HK-2 (cell line): ENCODE results near the gene DHX58.
A peak's percentile ranks its signal among the peaks of the same experiment; 100 is the strongest.
"Not testable (repeated sequence)": the region's sequence is repeated elsewhere in the genome, so short reads cannot be mapped to it uniquely, and the experiment has no call there.

Experiments
- DNase-seq: peaks from one replicate; pipeline ENCODE4 v3.0.0-alpha.2; 2018; ENCODE audit not compliant: unreplicated experiment

The DHX58 gene

DNA sequence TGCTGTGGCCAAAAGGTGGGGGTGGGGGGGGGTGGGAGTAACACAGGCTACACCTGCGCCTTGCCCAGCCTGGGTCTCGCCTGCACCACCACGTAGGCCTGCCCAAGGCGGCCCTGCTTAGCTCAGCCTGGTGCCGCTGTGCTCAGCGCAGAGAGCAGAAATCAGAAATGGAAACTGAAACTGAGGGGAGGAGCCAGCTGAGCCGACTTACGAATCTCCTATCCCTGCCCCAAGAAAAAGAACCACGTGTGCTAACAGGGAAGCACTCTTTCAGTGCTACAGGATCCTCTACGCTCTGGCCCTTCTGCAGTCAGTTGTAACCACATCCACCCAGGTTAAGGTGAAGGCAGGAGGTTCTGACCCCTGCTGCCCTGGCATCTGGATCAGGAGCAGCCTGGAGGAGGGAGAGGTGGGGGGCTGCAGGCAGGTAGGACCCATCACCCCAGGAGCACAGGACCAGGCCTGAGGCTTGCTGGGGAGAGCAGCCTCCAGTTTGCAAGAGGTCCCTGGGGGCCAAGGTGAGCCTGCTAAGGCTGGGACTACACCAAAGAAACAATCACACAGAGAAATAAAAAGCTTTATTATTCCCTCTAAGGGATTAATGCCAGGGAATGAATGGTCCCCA lies at the start of gene DHX58:
DHX58 (minus strand) TSS at position 163 of the 625 bp plus-strand sequence. CDS start 822 bp downstream, outside the sequence.
- DNase-seq: peak; percentile 72

DNA sequence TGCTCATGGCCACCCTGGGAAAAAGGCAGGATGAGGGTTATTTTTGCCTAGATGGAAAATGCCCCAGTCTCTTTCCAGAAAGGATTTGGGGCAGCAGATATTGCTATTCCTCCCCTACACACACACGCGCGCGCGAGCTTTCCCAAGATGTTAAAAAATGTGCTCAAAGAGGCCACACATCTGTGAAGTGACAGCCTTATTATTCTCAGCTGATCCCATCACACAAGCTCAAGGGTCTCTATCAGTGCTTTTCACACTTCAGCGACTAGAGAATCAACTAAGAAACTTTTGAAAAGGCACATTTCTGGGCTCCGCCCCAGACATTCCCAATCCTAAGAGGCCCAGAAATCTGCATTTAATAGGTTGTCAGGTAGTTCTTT lies 48.0 kb upstream of the DHX58 start:
- no peak for DNase-seq

- no peak for DNase-seq
These were observed 47.4 kb upstream of the DHX58 start for GRCh38 chr17:42159796-42160530.

GRCh38 chr17:42155614-42156045 lies 43.1 kb upstream of the DHX58 start:
- DNase-seq: no peak

DNA sequence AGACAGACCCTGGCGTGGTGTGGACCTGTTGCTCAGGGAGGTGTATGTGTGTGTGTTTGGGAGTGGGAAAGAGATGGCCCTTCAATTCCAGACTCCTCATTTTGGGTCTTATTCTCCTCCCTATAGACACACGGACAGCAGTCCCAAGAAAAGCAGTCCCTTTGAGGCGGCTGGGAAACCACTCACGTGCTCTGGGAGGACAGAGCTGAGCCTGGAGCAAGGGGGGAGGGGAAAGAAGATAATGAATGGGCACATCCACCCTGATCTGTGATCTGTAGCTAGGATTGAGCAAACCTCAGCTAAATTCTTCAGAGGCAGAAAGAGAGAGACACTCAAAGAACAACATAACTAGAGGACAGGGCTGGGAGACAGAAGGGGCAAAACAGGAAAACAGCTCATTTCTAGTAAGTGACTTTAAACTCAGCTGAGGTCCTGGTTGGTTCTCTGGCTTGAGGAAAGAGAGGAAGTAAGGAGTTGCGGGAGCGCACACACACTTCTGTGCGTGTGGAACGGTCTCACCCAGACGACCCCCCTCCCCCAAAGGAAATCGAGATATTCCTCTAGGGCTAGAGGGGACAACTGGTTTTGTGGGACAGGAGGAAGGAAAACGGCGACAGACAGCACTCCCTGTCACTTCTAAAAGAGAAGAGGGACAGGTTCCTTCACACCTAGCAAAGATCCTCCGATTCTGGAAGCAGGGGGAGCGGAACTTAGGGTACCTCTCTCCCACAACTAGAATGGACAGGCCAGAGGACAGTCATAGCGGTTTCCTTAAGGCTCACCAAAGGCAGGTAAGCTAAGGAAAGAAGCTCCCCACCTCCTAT lies 41.6 kb upstream of the DHX58 start:
- DNase-seq: peak; percentile 24

DNA sequence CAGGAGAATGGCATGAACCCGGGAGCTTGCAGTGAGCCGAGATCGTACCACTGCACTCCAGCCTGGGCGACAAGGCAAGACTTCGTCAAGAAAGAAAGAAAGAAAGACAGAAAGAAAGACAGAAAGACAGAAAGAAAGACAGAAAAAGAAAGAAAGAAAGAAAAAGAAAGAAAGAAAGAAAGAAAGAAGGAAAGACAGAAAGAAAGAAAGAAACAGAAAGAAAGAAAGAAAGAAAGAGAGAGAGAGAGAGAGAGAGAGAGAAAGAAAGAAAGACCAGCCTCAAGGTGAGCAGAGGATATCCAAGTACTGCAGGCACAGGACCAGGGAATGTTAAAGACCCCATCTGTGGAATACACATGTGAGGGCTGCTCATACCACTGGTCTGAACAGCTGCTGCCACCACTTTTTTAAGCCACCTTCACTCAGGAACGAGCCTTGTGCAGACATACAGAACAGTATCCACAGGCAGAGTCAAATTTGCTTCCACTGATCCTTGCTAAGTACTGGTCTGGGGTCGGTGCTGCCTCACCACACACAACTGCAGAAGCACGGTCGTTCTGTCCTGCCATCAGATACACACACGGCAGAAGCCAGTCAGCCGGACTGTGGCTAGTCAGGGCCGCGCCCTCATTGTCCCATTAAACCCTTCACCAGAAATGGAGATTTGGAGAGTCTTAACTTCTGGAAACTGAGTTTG lies 34.5 kb upstream of the DHX58 start:
- no peak for DNase-seq

GRCh38 chr17:42143138-42143537 lies 30.6 kb upstream of the DHX58 start:
- not testable (repeated sequence) for DNase-seq

DNA sequence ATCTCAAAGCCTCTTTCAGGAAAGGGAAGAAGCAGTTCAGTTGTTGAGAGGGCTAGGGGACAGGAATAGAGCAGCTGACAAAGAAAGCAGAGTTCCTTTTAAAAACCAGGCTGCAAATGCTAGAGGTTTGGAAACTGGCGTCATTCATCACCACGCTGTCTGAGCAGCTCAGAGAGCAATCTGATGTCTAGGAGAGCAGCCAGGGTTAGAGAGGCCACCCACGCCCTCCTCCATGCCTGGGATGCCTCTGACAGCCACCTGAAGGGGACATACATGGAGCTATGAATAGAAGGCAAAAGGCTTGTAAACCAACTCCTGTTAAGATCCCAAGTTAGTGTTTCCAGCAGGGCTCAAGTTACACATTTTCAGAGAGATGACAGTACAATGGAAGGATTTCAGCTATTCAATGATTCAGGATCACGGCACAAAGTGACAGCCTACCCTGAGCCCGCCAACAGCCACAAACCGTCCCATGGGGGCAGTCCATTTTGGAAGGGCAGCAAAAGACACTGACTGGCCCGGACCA lies 29.9 kb upstream of the DHX58 start:
- DNase-seq: no peak

GRCh38 chr17:42141382-42141781 lies 28.9 kb upstream of the DHX58 start:
- no peak for DNase-seq

DNA sequence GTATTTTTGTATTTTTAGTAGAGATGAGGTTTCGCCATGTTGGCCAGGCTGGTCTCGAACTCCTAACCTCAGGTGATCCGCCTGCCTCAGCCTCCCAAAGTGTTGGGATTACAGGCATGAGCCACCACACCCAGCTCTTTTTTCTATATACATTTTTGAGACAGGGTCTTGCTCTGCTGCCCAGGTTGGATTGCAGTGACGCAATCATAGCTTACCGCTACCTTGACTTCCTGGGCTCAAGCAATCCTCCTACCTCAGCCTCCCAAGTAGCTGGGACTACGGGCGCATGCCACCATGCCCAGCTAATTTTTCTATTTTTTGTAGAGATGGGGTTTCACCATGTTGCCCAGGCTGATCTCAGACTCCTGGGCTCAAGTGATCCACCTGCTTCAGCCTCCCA lies 28.2 kb upstream of the DHX58 start:
- not testable (repeated sequence) for DNase-seq

DNA sequence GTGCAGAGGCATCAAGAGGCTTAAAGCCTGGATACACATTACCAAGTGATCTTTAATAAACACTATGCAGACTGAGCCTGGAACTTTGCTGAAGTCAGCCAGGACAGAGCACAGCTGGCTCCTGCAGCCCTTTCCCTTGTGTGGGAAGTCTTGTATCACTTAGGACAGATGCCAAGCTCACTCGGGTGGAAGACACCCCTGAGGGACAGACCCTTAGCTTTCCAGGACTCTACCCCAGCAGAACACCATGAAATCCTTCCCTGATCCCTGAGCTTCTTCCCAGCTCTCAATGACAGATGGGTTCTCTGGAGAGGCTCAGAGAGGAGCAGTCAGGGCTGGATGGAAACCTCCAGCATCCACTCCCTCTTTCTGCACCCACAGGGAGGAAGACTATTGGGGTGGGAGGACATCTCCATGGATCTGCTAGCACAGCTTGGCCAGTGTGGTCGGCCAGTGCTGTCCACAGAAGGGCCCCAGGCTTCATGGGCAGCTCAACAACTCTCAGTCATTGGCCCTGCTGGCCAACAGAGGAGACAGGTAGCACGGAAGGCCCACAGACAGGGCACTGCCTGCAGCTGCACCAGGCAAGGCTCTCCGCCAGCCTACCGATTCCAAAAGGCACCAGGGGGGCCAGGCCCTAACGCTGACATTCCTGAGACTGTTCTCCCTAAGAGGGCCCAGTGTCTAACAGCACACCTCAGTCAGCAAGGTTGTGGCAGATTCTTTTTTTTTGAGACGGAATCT lies 26.4 kb upstream of the DHX58 start:
- no peak for DNase-seq

- no peak for DNase-seq
These were observed 24.1 kb upstream of the DHX58 start for GRCh38 chr17:42136654-42137051.

DNA sequence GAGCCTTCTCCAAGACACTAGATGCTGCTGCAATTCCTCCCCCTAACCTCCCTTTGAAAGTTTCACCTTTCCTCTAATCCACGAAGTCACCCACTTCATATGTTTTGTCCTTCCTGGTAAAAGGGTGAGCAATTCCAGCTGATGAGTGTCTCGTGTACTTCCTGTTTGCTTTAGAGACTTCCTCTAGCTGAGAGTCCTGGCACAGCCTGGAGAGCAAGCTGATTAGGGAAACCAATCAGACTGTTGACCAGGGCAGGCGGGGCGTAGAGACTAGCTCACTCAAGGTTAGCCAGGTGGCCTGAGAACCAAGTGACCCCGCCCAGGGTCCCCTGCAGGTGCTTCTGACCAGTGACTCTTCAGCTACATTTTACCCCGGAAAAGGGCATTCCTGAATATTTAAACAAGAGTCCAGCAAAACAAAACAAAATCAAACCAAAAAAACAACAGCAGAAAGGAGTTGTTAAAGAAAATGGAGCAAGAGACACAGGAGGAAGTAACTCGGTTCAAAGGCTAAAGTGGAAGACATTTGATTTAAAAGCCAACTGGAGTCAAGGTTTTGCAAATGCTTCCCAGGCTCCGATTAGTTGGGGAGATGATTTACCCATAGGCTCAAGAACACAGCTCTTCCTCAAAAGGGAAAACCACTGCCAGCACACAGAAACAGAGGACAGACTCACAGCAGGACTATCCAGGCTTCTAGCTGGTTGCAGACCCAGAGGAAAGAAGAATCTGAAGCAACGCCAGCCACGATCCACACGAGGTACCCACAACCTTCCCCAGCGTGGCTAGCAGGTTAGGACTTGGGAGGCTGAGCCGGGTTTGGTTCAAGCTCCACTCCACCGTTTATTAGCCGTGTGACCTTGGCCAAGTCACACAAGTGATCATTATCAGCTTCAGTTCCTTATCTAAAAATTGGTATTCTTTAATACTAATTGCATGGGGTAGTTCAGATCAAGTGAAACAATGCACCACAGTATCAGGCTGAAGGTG lies 23.4 kb upstream of the DHX58 start:
- DNase-seq: peak; percentile 62

DNA sequence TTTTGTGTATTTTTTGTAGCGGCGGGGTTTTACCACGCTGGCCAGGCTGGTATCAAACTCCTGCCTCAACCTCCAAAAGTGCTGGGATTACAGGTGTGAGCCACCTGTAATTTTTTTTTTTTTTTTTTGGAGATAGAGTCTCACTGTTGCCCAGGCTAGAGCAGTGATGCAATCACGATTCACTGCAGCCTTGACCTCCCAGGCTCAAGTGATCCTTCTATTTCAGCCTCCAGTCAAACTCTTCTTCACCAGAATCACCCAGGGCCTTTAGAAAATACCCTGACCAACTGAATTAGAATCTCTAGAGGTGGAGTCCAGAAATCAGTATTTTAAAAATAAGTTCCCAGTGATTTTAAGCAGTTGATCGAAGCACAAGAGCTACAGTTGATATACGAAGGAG lies 22.6 kb upstream of the DHX58 start:
- DNase-seq: no peak

- DNase-seq: no peak
These were observed 21.0 kb upstream of the DHX58 start for GRCh38 chr17:42133461-42134041.

- peak; percentile 80 for DNase-seq
These were observed 20.4 kb upstream of the DHX58 start for GRCh38 chr17:42132941-42133340.

DNA sequence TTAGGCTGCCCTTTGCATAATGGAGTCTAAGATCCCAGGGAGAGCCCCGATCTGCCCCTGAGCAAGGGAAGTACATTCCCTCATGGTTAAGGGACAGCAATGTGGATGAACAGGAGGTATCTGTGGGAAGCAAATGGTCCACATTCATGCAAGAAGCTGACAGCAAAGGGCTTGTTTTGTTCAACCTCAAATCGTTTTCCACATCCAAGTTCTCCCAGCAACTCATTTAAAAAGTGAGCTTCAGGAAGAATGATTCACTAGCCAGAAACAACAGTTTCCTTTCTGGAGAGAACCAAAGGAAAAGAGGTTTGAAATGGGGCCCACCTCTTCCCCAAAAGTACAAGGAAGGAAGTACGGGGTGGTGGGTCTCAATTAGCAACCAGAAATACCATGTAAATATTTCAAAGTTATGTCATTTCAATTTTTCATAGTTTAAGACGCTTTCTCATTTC lies 19.5 kb upstream of the DHX58 start:
- DNase-seq: no peak

GRCh38 chr17:42131232-42131631 lies 18.7 kb upstream of the DHX58 start:
- DNase-seq: no peak

DNA sequence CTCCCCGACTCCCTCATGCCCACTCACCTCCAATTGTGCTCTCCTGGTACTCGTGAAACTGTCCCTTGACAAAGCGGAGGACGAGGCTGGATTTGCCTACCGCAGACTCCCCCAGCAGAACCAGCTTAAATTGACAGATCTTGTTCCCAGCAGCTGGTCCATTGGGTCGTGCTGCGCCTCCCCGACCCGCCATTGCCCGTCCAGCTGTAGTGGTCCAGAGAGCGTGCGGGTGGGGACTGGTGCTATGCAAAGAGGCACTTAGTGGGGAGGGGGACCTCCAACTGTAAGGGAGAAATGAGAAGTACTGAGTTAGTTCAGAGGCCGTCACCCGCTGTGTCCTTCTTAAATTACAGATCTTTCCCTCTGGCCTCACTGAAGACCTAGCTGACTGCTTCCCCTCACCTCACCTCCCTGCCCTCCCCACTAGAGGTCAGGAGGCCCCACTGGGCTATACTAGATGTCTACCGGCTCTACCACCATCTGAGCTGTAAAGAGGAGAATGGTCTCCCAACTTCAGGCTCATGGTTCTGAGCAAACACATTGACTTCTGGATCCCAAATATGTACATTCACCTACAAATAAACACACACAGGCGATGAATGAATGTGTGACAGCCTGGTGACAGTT lies 17.9 kb upstream of the DHX58 start:
- DNase-seq: no peak
